Measurements from ENCODE around the gene TRMT1. TPM values are rescaled to one million over a fixed set of nuclear protein-coding genes. Genes with fewer than 3 reads are reported as not detected.

The TRMT1 gene
- total and polyA plus RNA-seq, 4 experiments from 2014 or later = 18.0 to 78.4 (median 47.8) TPM

DNA sequence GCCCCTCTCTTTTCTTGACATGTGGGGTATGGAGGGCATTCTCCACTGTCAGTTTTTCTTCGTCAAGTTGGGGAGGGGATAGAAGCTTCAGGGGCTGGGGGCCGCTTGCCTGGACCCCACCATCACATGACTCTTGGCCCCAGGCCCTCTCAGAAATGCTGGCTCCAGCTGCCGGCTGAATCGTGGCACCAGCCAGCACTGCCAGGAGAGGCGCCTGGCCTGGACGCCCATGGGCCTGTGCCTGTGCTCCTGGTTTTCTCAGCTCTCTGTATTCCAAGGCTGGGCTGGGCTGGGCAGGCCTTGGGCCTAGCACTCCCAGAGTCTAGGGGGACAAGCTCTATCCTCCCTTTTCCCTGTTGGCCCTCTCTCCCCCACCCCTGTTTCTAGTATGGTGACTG lies 52.4 kb downstream of the TRMT1 start:
- Mint-ChIP-seq H3K36me3 (no peaks in the 10 kb centered on the region), H3K27me3 (peaks cover 2 to 17% of the 10 kb centered on the region in 2 donors), H3K4me1 (peaks cover 3 to 10% (median 6%) of the 10 kb centered on the region in 4 donors), H3K27ac (no peak overlapping the region), H3K4me3 (no peak overlapping the region), H3K9me3 (no peaks in the 10 kb centered on the region)
- H3K27ac ChIP-seq (ENCODE audit: low read depth, low read length) = no peak overlapping the region
- H3K9me3 ChIP-seq (ENCODE audit: control insufficient read depth in 1 of 2, low read length in 2 of 2) = no peaks in the 10 kb centered on the region
- ChIA-PET POLR2A (ENCODE audit: partially characterized antibody) (no interaction called here), CTCF (ENCODE audit: partially characterized antibody) (interaction anchor here (0.6 to 10.0 kb wide), 4 partner anchors 10 to 99 kb away, joined by 3 to 248 read pairs (median 8); no protein-coding TSS in a partner anchor)
- H3K4me1 ChIP-seq (ENCODE audit: insufficient read depth, low read length) = peaks cover 15% of the 10 kb centered on the region
- intact Hi-C loops (cut with micrococcal nuclease) = no loop called here
- peaks cover 11% of the 10 kb centered on the region for H3K27me3 ChIP-seq (ENCODE audit: insufficient read depth, low read length)
- H3K4me3 ChIP-seq (ENCODE audit: low read length in 2 of 2) = no peak overlapping the region
- DNase-seq = no peak
- no peaks in the 10 kb centered on the region for H3K36me3 ChIP-seq (ENCODE audit: insufficient read depth, low read length)

DNA sequence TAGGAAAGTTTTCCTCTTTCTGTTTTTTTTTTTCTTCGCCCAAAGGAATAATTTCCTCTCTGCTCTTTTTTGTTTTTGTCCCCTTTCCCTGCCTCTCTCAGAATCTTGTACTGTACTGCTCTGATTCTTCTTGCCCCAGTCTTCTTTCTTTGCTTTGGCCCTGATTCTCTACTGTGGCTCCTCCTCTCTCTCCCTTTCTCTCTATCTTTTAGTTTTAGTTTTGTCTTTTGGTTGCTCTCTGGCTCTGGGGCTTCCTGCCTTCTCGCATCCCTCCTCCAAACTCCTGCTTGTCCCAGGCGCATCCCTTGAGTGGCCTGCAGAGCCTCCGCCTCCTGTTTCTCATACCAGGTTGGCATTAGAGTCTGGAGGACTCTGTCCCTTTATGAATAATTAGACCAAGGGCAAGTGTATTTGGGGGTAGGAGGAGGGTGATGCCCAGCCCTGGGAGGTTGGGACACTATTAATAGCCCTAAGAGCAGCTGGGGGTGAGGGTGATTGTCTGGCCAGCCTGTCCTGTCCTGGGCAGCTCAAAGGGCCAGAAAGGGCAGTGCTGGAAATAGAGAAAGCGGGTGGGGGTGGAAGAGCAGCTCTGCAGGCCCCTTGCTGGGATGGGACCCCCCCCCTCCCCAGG lies 53.0 kb downstream of the TRMT1 start:
- Histone ChIP-seq H3K4me1 (ENCODE audit: insufficient read depth, low read length) (peaks cover 15% of the 10 kb centered on the region), H3K27ac (ENCODE audit: low read depth, low read length) (no peak overlapping the region), H3K27me3 (ENCODE audit: insufficient read depth, low read length) (peaks cover 11% of the 10 kb centered on the region), H3K9me3 (ENCODE audit: control insufficient read depth in 1 of 2, low read length in 2 of 2) (no peaks in the 10 kb centered on the region), H3K4me3 (ENCODE audit: low read length in 2 of 2) (no peak overlapping the region), H3K36me3 (ENCODE audit: insufficient read depth, low read length) (no peaks in the 10 kb centered on the region)
- Mint-ChIP-seq H3K27ac (peak overlapping the region in 1 of 7 donors; percentile 71), H3K4me1 (peaks cover 3 to 10% (median 6%) of the 10 kb centered on the region in 4 donors), H3K9me3 (no peaks in the 10 kb centered on the region), H3K36me3 (no peaks in the 10 kb centered on the region), H3K27me3 (peaks cover 1 to 17% of the 10 kb centered on the region in 2 donors), H3K4me3 (no peak overlapping the region)
- intact Hi-C loops (cut with micrococcal nuclease) = no loop called here
- ChIA-PET POLR2A (ENCODE audit: partially characterized antibody) (no interaction called here), CTCF (ENCODE audit: partially characterized antibody) (interaction anchor here (0.6 to 10.0 kb wide), 4 partner anchors 9 to 99 kb away, joined by 3 to 248 read pairs (median 8); no protein-coding TSS in a partner anchor)
- no peak for DNase-seq

DNA sequence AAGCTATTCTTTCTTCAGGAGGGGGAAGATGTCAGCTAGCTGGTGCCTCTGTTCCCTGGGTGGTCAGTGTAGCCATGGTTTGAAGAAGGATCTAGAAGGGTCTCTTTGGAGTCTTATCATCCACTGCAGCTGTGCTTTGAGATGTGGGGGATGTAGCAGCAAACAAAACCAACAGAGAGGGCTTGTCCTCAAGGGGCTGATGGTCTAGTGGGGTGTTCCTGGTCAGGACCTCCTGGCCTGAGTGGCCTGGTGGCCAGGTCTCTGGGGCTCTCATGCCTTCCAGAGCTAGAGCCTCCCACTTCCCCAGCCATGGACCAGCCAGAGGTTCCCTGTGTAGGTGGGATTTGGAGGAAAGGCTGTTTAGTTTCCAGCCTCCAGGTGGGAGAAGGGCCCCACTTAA lies 54.2 kb downstream of the TRMT1 start:
- intact Hi-C loops (cut with micrococcal nuclease) = no loop called here
- ChIA-PET POLR2A (ENCODE audit: partially characterized antibody) (no interaction called here), CTCF (ENCODE audit: partially characterized antibody) (interaction anchor here (1.3 to 10.0 kb wide), 11 partner anchors 10 to 97 kb away, joined by 3 to 248 read pairs (median 24); no protein-coding TSS in a partner anchor)
- Mint-ChIP-seq H3K27ac (no peak overlapping the region), H3K36me3 (no peaks in the 10 kb centered on the region), H3K4me1 (peaks cover 3 to 10% (median 6%) of the 10 kb centered on the region in 4 donors), H3K9me3 (no peaks in the 10 kb centered on the region), H3K27me3 (peaks cover 1 to 17% of the 10 kb centered on the region in 2 donors), H3K4me3 (no peak overlapping the region)
- Histone ChIP-seq H3K9me3 (ENCODE audit: control insufficient read depth in 1 of 2, low read length in 2 of 2) (no peaks in the 10 kb centered on the region), H3K27ac (ENCODE audit: low read depth, low read length) (no peak overlapping the region), H3K4me1 (ENCODE audit: insufficient read depth, low read length) (peaks cover 15% of the 10 kb centered on the region), H3K27me3 (ENCODE audit: insufficient read depth, low read length) (peaks cover 11% of the 10 kb centered on the region), H3K4me3 (ENCODE audit: low read length in 2 of 2) (no peak overlapping the region), H3K36me3 (ENCODE audit: insufficient read depth, low read length) (no peaks in the 10 kb centered on the region)
- no peak for DNase-seq

DNA sequence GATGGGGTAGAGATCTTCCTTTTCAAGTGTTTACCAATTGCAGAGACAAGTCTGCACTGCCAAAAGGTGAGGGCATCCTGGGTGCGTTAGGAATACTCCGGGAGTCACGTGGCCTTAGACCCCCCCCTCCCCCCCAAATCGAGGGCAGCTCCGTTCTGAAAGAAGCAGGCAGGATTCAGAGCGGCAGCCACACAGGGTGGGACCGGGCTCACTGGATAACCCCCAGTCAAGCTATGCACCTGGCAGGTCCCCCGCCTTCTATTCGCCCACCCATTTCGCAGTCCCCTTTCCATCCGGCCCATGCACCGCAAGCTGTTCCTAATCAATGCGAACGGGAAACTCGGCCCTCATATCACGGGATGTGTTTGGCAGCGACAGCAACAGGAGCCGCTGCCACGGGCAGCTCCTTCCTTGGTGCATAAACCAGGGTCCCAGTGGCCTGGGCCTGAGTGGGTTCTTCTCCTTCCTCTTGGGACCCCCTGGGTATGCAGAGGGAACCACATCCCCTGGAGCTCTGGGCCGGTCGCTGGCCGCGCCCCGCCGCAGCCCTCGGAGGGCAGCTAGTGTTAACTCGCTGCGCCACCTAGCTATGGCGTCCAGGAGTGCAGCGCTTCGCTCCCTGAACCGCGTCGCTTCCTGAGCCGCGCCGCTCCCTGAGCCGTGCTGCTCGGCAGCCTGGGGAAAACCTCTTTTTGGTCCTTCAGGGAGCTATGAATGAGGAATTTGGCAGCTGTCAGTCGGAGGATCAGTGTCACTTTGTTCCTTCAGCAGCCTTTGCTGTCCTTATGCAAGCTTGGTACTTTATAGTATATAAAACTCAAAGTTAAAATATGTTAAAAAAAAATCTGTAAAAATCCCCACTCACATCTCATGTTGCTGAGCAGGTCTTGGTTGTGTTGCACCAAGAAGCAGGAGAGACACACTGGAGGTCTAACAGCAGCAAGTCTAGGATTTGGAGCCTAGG lies 55.3 kb downstream of the TRMT1 start:
- Histone ChIP-seq H3K36me3 (ENCODE audit: insufficient read depth, low read length) (no peaks in the 10 kb centered on the region), H3K4me3 (ENCODE audit: low read length in 2 of 2) (peak overlapping the region; percentile 25 to 64), H3K27ac (ENCODE audit: low read depth, low read length) (no peak overlapping the region), H3K9me3 (ENCODE audit: control insufficient read depth in 1 of 2, low read length in 2 of 2) (no peaks in the 10 kb centered on the region), H3K4me1 (ENCODE audit: insufficient read depth, low read length) (peaks cover 15% of the 10 kb centered on the region), H3K27me3 (ENCODE audit: insufficient read depth, low read length) (peaks cover 11% of the 10 kb centered on the region)
- Mint-ChIP-seq H3K4me1 (peaks cover 3 to 10% (median 6%) of the 10 kb centered on the region in 4 donors), H3K27ac (peak overlapping the region in 2 of 7 donors; percentile 27 to 29), H3K36me3 (no peaks in the 10 kb centered on the region), H3K4me3 (peak overlapping the region; percentile 76 to 88 (median 84)), H3K27me3 (peaks cover 1 to 17% of the 10 kb centered on the region in 2 donors), H3K9me3 (no peaks in the 10 kb centered on the region)
- intact Hi-C loops (cut with micrococcal nuclease) = loop anchor here (1.0 kb wide), 3 partner anchors 32 to 83 kb away; no protein-coding TSS in a partner anchor
- ChIA-PET POLR2A (ENCODE audit: partially characterized antibody) (interaction anchor here (0.6 to 1.6 kb wide), 6 partner anchors 33 to 108 kb away, joined by 3 to 7 read pairs (median 4); no protein-coding TSS in a partner anchor), CTCF (ENCODE audit: partially characterized antibody) (interaction anchor here (0.7 to 10.0 kb wide), 42 partner anchors 9 to 523 kb away, joined by 3 to 248 read pairs (median 4); partner anchors contain the start of genes DAND5, GCDH and NACC1)
- DNase-seq = peak; percentile 63 to 68 (median 64)

DNA sequence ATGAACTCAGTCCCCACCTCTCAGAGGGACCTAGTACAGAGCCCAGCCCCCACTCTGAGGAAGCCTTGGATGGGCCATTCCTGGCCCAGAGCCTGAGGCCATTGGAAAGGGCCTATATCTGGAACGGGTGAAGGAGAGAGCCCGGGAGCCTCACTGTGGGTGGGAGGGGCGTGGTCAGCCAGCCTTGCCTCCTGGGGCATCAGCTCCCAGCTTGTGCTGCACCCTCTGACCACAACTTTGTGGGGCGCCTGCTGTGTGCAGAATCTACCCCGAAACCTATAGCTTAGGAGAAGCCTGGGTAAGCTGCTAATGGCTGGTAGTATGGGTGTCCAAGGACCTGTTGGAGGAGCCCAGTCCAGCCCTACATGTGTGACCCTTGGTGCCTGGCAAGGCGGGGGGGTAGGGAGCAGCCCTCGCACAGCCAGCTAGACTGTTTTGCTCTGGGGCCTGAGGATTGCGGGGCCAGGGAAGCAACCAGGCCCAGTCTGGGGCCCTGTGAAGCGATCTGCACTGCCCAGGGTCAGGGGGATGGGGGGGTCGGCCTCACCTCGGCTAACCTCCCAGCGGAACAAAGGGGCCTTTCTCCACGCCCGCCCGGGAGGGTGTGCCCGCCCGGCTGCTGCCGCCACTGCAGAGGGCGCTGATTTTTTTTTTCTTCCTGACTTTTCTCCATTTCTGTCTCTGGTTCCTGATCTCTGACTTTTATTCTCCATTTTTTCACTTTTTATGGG lies 56.1 kb downstream of the TRMT1 start:
- peak overlapping the region in 1 of 7 donors; percentile 27 for H3K27ac Mint-ChIP-seq
- no peak for DNase-seq
- peak overlapping the region in 6 of 8 donors; percentile 76 to 88 (median 82) for H3K4me3 Mint-ChIP-seq

DNA sequence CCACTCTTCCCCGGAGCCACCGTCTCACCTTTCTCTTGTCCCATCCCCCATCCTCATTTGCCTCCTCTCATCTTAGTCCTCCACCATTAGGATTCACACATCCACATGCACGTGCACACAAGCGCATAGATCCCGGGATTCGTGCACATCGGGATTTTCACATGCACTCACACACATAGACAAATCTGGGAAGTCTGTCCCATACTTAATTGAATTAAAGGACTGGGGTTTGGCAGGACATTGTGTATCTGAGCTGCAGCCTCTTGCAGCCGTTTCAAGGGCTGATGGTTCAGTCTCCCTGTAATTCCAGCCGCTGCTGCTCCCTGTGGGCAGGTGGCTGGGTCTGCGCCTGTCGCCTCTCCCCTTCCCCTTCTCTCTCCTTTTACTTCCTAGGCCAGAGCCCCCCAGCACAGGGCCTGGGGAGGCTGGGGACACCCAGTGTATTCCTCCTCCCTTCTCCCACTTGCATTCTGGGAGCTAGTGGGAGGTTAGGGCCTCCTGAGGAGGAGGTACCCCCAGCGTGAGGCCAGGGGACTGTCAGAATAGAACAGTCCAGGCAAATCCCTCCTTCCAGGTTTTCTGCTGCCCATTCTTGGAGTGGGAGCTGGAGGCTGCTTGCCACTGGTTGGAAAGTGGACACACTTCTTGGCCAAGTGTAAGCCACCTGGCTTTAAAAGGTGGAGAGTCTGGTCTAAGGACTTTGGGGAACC lies 57.4 kb downstream of the TRMT1 start:
- Mint-ChIP-seq H3K4me3 (peak overlapping the region in 1 of 8 donors; percentile 52), H3K27ac (no peak overlapping the region), H3K9me3 (no peaks in the 10 kb centered on the region), H3K4me1 (peaks cover 3 to 10% (median 6%) of the 10 kb centered on the region in 4 donors), H3K27me3 (peaks cover 0 to 17% of the 10 kb centered on the region in 2 donors), H3K36me3 (no peaks in the 10 kb centered on the region)
- no peak for DNase-seq
- H3K27ac ChIP-seq (ENCODE audit: low read depth, low read length) = no peak overlapping the region
- CTCF ChIA-PET (ENCODE audit: partially characterized antibody) = interaction anchor here (1.1 to 10.0 kb wide), 5 partner anchors 35 to 317 kb away, joined by 3 to 248 read pairs (median 6); no protein-coding TSS in a partner anchor
- peaks cover 11% of the 10 kb centered on the region for H3K27me3 ChIP-seq (ENCODE audit: insufficient read depth, low read length)
- H3K4me1 ChIP-seq (ENCODE audit: insufficient read depth, low read length) = peaks cover 15% of the 10 kb centered on the region
- H3K9me3 ChIP-seq (ENCODE audit: control insufficient read depth in 1 of 2, low read length in 2 of 2) = no peaks in the 10 kb centered on the region
- H3K36me3 ChIP-seq (ENCODE audit: insufficient read depth, low read length) = no peaks in the 10 kb centered on the region
- POLR2A ChIA-PET (ENCODE audit: partially characterized antibody) = no interaction called here
- no peak overlapping the region for H3K4me3 ChIP-seq (ENCODE audit: low read length in 2 of 2)
- intact Hi-C loops (cut with micrococcal nuclease) = no loop called here

More for the DNA sequence above, 56.1 kb downstream of the TRMT1 start:
- no peak overlapping the region for H3K27ac ChIP-seq (ENCODE audit: low read depth, low read length)
- no peaks in the 10 kb centered on the region for H3K36me3 ChIP-seq (ENCODE audit: insufficient read depth, low read length)
- H3K9me3 ChIP-seq (ENCODE audit: control insufficient read depth in 1 of 2, low read length in 2 of 2) = no peaks in the 10 kb centered on the region
- no peaks in the 10 kb centered on the region for H3K36me3 Mint-ChIP-seq
- POLR2A ChIA-PET (ENCODE audit: partially characterized antibody) = interaction anchor here (0.9 to 1.6 kb wide), 5 partner anchors 34 to 95 kb away, joined by 3 to 7 read pairs (median 4); no protein-coding TSS in a partner anchor
- H3K4me1 ChIP-seq (ENCODE audit: insufficient read depth, low read length) = peaks cover 15% of the 10 kb centered on the region
- peaks cover 11% of the 10 kb centered on the region for H3K27me3 ChIP-seq (ENCODE audit: insufficient read depth, low read length)
- H3K27me3 Mint-ChIP-seq = peaks cover 1 to 17% of the 10 kb centered on the region in 2 donors
- H3K4me3 ChIP-seq (ENCODE audit: low read length in 2 of 2) = no peak overlapping the region
- intact Hi-C loops (cut with micrococcal nuclease) = no loop called here
- peaks cover 3 to 10% (median 6%) of the 10 kb centered on the region in 4 donors for H3K4me1 Mint-ChIP-seq
- H3K9me3 Mint-ChIP-seq = no peaks in the 10 kb centered on the region
- CTCF ChIA-PET (ENCODE audit: partially characterized antibody) = interaction anchor here (0.6 to 10.0 kb wide), 29 partner anchors 8 to 524 kb away, joined by 3 to 248 read pairs (median 5); partner anchors contain the start of genes GCDH and NACC1

Data from CD4-positive, alpha-beta memory T cell (primary cell).